GM23338 (cell line): Measurements from ENCODE around the gene SYT10. TPM values are rescaled to one million over a fixed set of nuclear protein-coding genes. Genes with fewer than 3 reads are reported as not detected.
"Not testable (repeated sequence)": the region's sequence is repeated elsewhere in the genome, so short reads cannot be mapped to it uniquely, and the experiment has no call there.

Experiments used
- ATAC-seq: fragments of 200-7000 bp; cut with Tn5 transposase; 3 replicates; pipeline ENCODE4 v1.9.1; 2020
- DNase-seq: peaks from one replicate; pipeline ENCODE4 v3.0.0-alpha.2; 2015; ENCODE audit warnings: low spot score
- H2AFZ ChIP-seq: fragments of 200-600 bp; sonication (generic); 2 replicates; pipeline ENCODE4 v1.8.0; 2016; ENCODE audit warnings: antibody characterized with exemption, mild to moderate bottlenecking, moderate library complexity
- H3F3A ChIP-seq: fragments of 200-600 bp; sonication (generic); replicated peaks from 2 replicates; pipeline ENCODE4 v1.8.0; 2017; ENCODE audit warnings: antibody characterized with exemption, mixed run types, low read depth
- H3K27ac ChIP-seq: fragments of 200-600 bp; sonication (generic); 2 replicates; pipeline ENCODE4 v1.6.1; 2016; ENCODE audit warnings: low read depth
- H3K27me3 ChIP-seq: fragments of 200-600 bp; sonication (generic); 2 replicates; pipeline ENCODE4 v1.8.0; 2016; ENCODE audit warnings: mild to moderate bottlenecking, mixed run types, moderate library complexity; ENCODE audit not compliant: insufficient read depth
- H3K36me3 ChIP-seq: fragments of 200-600 bp; sonication (generic); 2 replicates; pipeline ENCODE4 v1.8.0; 2016; ENCODE audit warnings: mild to moderate bottlenecking; ENCODE audit not compliant: insufficient read depth
- H3K4me1 ChIP-seq: fragments of 200-600 bp; sonication (generic); 2 replicates; pipeline ENCODE4 v1.8.0; 2016; ENCODE audit warnings: mild to moderate bottlenecking, moderate library complexity; ENCODE audit not compliant: insufficient read depth
- H3K4me2 ChIP-seq: fragments of 200-600 bp; sonication (generic); 2 replicates; pipeline ENCODE4 v1.7.1; 2017; ENCODE audit warnings: mixed run types
- H3K4me3 ChIP-seq: fragments of 200-600 bp; sonication (generic); 2 replicates; pipeline ENCODE4 v1.6.1; 2016; ENCODE audit warnings: mixed run types
- H3K79me2 ChIP-seq: fragments of 200-600 bp; sonication (generic); replicated peaks from 2 replicates; pipeline ENCODE4 v1.8.0; 2017; ENCODE audit warnings: mild to moderate bottlenecking; ENCODE audit not compliant: insufficient read depth
- H3K9me2 ChIP-seq: fragments of 200-600 bp; sonication (generic); 2 replicates; pipeline ENCODE4 v1.8.0; 2017; ENCODE audit not compliant: insufficient read depth
- H4K20me1 ChIP-seq: fragments of 200-600 bp; sonication (generic); replicated peaks from 2 replicates; pipeline ENCODE4 v1.8.0; 2017; ENCODE audit warnings: mild to moderate bottlenecking; ENCODE audit not compliant: insufficient read depth
- H3K27ac Mint-ChIP-seq: 2 replicates; pipeline ENCODE4 v1.8.0; 2020; ENCODE audit warnings: inconsistent platforms, mild to moderate bottlenecking, moderate library complexity, mixed read lengths
- H3K27me3 Mint-ChIP-seq: 3 replicates; pipeline ENCODE4 v1.8.0; 2022; ENCODE audit warnings: low read depth, mild to moderate bottlenecking, moderate library complexity, mixed read lengths, inconsistent platforms; ENCODE audit not compliant: insufficient read depth, poor library complexity
- H3K36me3 Mint-ChIP-seq: 3 replicates; pipeline ENCODE4 v1.8.0; 2021; ENCODE audit warnings: low read depth, mild to moderate bottlenecking, inconsistent platforms, moderate library complexity, mixed read lengths
- H3K4me1 Mint-ChIP-seq: 3 replicates; pipeline ENCODE4 v1.8.0; 2020; ENCODE audit warnings: mild to moderate bottlenecking, inconsistent platforms, mixed read lengths
- H3K4me3 Mint-ChIP-seq: 3 replicates; pipeline ENCODE4 v1.8.0; 2021; ENCODE audit warnings: moderate library complexity, mild to moderate bottlenecking, inconsistent platforms, mixed read lengths
- H3K9me3 Mint-ChIP-seq: 3 replicates; pipeline ENCODE4 v1.8.0; 2020; ENCODE audit warnings: moderate library complexity, mild to moderate bottlenecking, inconsistent platforms, mixed read lengths
- CREB1 ChIP-seq: fragments of 250-450 bp; sonication (Bioruptor Pico); IDR thresholded peaks from 2 replicates; pipeline ENCODE4 v1.5.0; 2020; ENCODE audit warnings: low read depth, mild to moderate bottlenecking, moderate library complexity
- EZH2phosphoT487 ChIP-seq: fragments of 200-600 bp; sonication (generic); IDR thresholded peaks from one replicate; pipeline ENCODE4 v1.8.1; 2018; ENCODE audit warnings: antibody characterized with exemption; ENCODE audit not compliant: unreplicated experiment
- NANOG ChIP-seq: IDR thresholded peaks from 2 replicates; pipeline ENCODE4 v1.6.1; 2016; ENCODE audit warnings: antibody characterized with exemption, borderline replicate concordance
- POLR2AphosphoS5 ChIP-seq: IDR thresholded peaks from 2 replicates; pipeline ENCODE4 v1.6.1; 2016; ENCODE audit warnings: antibody characterized with exemption, low read depth
- STAT1 ChIP-seq: IDR thresholded peaks from one replicate; pipeline ENCODE4 v1.6.1; 2016; ENCODE audit warnings: antibody characterized with exemption; ENCODE audit not compliant: unreplicated experiment
- polyA plus RNA-seq: library from polyadenylated mRNA; unstranded; fragments of >200 nt; fragmentation: Nextera tagmentation; extraction: Ambion mirVana; gene quantifications from 2 replicates; pipeline ENCODE4 v1.2.1, GENCODE V29; 2016
- total RNA-seq: library from RNA; depleted of rRNA; stranded (reverse); fragments of >200 nt; shearing (Covaris generic); gene quantifications from 2 replicates; pipeline ENCODE4 v1.2.3, GENCODE V29; 2014
- TF ChIP-seq, protein P1 (sequence below): fragments of 250-450 bp; sonication (Bioruptor Pico); IDR thresholded peaks from 2 replicates; pipeline ENCODE4 v1.5.0; 2020; ENCODE audit warnings: mild to moderate bottlenecking, moderate library complexity

The SYT10 gene
- total and polyA plus RNA-seq, 2 experiments from 2014 or later = 1.3 to 3.0 TPM

DNA sequence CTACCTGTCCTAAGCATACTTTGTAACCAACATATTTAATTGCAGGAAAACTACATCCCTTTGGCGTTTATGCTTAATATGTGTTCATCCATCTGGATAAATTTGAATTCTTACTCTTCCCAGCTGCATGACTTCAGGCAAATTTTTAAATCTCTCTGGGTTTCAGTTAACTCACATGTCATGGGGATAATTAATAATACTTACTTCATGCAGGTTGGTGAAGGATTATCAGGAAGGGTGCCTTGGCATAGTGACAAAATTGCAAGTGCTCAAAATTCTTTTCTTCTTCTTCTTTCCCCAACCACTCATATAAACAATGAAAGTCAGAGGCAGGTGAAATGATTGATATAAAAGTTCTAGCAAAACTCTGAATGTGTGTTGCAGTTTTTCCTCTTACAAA is 15.9 kb downstream of the SYT10 start (continued):
- TF ChIP-seq, protein P1, sequence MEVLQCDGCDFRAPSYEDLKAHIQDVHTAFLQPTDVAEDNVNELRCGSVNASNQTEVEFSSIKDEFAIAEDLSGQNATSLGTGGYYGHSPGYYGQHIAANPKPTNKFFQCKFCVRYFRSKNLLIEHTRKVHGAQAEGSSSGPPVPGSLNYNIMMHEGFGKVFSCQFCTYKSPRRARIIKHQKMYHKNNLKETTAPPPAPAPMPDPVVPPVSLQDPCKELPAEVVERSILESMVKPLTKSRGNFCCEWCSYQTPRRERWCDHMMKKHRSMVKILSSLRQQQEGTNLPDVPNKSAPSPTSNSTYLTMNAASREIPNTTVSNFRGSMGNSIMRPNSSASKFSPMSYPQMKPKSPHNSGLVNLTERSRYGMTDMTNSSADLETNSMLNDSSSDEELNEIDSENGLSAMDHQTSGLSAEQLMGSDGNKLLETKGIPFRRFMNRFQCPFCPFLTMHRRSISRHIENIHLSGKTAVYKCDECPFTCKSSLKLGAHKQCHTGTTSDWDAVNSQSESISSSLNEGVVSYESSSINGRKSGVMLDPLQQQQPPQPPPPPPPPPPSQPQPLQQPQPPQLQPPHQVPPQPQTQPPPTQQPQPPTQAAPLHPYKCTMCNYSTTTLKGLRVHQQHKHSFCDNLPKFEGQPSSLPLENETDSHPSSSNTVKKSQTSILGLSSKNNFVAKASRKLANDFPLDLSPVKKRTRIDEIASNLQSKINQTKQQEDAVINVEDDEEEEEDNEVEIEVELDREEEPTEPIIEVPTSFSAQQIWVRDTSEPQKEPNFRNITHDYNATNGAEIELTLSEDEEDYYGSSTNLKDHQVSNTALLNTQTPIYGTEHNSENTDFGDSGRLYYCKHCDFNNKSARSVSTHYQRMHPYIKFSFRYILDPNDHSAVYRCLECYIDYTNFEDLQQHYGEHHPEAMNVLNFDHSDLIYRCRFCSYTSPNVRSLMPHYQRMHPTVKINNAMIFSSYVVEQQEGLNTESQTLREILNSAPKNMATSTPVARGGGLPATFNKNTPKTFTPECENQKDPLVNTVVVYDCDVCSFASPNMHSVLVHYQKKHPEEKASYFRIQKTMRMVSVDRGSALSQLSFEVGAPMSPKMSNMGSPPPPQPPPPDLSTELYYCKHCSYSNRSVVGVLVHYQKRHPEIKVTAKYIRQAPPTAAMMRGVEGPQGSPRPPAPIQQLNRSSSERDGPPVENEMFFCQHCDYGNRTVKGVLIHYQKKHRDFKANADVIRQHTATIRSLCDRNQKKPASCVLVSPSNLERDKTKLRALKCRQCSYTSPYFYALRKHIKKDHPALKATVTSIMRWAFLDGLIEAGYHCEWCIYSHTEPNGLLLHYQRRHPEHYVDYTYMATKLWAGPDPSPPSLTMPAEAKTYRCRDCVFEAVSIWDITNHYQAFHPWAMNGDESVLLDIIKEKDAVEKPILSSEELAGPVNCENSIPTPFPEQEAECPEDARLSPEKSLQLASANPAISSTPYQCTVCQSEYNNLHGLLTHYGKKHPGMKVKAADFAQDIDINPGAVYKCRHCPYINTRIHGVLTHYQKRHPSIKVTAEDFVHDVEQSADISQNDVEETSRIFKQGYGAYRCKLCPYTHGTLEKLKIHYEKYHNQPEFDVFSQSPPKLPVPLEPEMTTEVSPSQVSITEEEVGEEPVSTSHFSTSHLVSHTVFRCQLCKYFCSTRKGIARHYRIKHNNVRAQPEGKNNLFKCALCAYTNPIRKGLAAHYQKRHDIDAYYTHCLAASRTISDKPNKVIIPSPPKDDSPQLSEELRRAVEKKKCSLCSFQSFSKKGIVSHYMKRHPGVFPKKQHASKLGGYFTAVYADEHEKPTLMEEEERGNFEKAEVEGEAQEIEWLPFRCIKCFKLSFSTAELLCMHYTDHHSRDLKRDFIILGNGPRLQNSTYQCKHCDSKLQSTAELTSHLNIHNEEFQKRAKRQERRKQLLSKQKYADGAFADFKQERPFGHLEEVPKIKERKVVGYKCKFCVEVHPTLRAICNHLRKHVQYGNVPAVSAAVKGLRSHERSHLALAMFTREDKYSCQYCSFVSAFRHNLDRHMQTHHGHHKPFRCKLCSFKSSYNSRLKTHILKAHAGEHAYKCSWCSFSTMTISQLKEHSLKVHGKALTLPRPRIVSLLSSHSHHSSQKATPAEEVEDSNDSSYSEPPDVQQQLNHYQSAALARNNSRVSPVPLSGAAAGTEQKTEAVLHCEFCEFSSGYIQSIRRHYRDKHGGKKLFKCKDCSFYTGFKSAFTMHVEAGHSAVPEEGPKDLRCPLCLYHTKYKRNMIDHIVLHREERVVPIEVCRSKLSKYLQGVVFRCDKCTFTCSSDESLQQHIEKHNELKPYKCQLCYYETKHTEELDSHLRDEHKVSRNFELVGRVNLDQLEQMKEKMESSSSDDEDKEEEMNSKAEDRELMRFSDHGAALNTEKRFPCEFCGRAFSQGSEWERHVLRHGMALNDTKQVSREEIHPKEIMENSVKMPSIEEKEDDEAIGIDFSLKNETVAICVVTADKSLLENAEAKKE = no peak
- no peak for TF ChIP-seq CREB1 (CRISPR knock-in tag)

DNA sequence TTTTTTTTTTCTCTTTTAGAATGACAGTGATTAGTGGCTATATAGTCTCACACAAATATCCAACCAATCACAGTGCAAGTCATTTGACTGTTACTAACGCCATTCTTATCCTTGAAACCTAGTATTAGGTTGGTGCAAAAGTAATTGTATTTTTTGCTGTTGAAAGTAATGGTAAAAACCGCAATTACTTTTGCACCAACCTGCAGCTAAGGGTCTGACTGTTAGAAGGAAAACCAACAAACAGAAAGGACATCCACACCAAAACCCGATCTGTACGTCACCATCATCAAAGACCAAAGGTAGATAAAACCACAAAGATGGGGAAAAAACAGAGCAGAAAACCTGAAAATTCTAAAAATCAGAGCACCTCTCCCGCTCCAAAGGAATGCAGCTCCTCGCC is 27.2 kb downstream of the SYT10 start:
- H3K4me1 ChIP-seq, H3K9me2 ChIP-seq, H2AFZ ChIP-seq, H3K27me3 Mint-ChIP-seq, ATAC-seq, H3K36me3 Mint-ChIP-seq, H3K4me2 ChIP-seq, H3K36me3 ChIP-seq, H3K4me3 Mint-ChIP-seq, H3K4me1 Mint-ChIP-seq, H3K27ac Mint-ChIP-seq, DNase-seq, H4K20me1 ChIP-seq, H3K9me3 Mint-ChIP-seq, H3F3A ChIP-seq, H3K27me3 ChIP-seq, H3K79me2 ChIP-seq, H3K4me3 ChIP-seq, H3K27ac ChIP-seq: not testable (repeated sequence)

DNA sequence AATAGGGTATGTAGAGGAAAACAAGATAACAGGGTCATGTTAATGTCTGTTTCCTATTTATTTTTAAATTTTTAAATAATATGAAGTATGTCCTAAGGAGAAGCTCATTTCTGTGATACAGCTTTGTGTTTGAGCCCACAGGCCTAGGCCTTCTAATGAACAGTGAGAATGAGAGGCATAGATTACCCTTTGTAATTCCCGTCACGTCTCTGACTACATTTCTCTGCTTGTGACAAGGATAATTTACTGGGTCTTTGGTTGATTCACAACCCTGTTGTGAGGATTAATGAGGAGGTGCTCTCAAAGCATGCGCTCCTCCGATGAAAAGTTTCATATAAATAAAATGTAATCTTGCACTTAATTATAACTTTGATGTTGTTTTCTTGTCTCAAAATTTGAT is 56.1 kb downstream of the SYT10 start:
- H3F3A ChIP-seq = no peaks in the 10 kb centered on the region
- no peak overlapping the region for H3K4me3 ChIP-seq
- ATAC-seq (no peak), DNase-seq (no peak)
- H3K9me2 ChIP-seq = no peaks in the 10 kb centered on the region
- Mint-ChIP-seq H3K9me3 (no peaks in the 10 kb centered on the region), H3K36me3 (no peaks in the 10 kb centered on the region), H3K4me1 (no peaks in the 10 kb centered on the region), H3K4me3 (no peak overlapping the region), H3K27me3 (no peaks in the 10 kb centered on the region), H3K27ac (no peak overlapping the region)
- H3K4me1 ChIP-seq = no peaks in the 10 kb centered on the region
- H3K4me2 ChIP-seq = no peak overlapping the region
- H3K36me3 ChIP-seq = no peaks in the 10 kb centered on the region
- no peak overlapping the region for H2AFZ ChIP-seq
- H4K20me1 ChIP-seq = no peaks in the 10 kb centered on the region
- no peaks in the 10 kb centered on the region for H3K27me3 ChIP-seq
- no peak overlapping the region for H3K27ac ChIP-seq
- H3K79me2 ChIP-seq = no peaks in the 10 kb centered on the region
- no peak for TF ChIP-seq EZH2phosphoT487
- TF ChIP-seq NANOG = no peak
- TF ChIP-seq STAT1 = no peak
- TF ChIP-seq CREB1 (CRISPR knock-in tag) = no peak
- no peak for TF ChIP-seq POLR2AphosphoS5
- TF ChIP-seq, protein P1 = no peak
